WTC11 (cell line): ENCODE results near the gene TIGD2.

Source experiments
- ETV6 ChIP-seq: sonication (generic); formaldehyde crosslinking; IDR thresholded peaks from 2 replicates; pipeline ENCODE4 v1.8.1; 2022; ENCODE audit warnings: mild to moderate bottlenecking, missing genetic modification reagents
- MAX ChIP-seq: sonication (generic); formaldehyde crosslinking; IDR thresholded peaks from 2 replicates; pipeline ENCODE4 v1.8.0; 2022; ENCODE audit warnings: mild to moderate bottlenecking, missing genetic modification reagents

- TF ChIP-seq ETV6 (CRISPR knock-in tag) (no peak), MAX (CRISPR knock-in tag) (no peak)
Observed at GRCh38 chr4:89119836-89120235, 8.5 kb downstream of the TIGD2 start.
